Renal cortical epithelial cell (primary cell): ENCODE results near the gene CNMD. TPM values are rescaled to one million over a fixed set of nuclear protein-coding genes. Genes with fewer than 3 reads are reported as not detected.

Experiments
- DNase-seq: peaks from one replicate; pipeline ENCODE4 v3.0.0-alpha.2; 2011; ENCODE audit warnings: low read depth
- total RNA-seq: library from RNA; depleted of rRNA; stranded (reverse); fragments of >200 nt; gene quantifications from 2 replicates; pipeline ENCODE4 v1.2.3, GENCODE V29; 2014

Gene CNMD
- total RNA-seq, result not detected in 2 replicates

- DNase-seq, result no peak
Measured at GRCh38 chr13:52739468-52740071, at the start of gene CNMD. Gene CNMD, minus strand, starts transcription at chr13:52739820. Its CDS starts 119 bp downstream, at chr13:52739701.

DNA sequence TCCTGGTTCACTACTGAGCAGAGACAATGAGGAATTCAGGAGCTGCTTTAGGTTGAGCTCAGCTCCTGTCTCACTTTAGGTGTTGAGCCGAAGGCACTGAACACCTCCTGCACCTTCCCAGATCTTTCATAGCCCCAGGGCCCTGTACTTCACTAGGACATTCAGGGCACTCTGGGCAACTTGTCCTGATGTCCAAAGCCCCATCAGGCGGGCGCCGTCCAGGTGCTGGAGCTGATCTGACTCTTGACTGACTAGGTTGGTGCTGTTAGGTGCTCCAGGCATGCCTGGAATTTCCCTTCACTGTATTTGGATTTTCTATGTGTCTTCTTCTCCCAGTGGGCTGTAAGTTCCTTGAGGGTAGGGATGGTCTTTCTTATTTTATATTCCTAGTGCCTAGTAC, 48.4 kb upstream of the CNMD start:
- no peak for DNase-seq

GRCh38 chr13:52787235-52787634, 47.6 kb upstream of the CNMD start:
- no peak for DNase-seq

DNA sequence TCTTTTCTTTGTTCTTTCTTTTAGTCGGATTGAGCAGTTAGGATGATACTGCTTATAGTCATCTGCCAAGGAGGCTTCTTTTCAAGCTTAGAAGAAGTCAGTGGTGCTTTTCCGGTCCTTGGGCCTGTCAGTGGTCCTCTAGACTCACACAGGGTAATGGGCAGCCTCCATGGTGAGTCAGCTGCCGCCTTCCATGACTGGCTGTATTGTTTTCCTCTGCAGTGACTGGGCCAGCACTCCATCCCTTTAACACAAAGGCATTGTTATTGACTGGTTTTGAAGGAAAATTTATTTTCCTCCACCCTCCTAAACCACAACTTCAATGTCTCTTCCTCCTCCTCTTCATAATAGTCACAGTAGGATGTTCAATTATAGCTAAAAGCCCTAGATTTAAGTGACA, 47.1 kb upstream of the CNMD start:
- no peak for DNase-seq

DNA sequence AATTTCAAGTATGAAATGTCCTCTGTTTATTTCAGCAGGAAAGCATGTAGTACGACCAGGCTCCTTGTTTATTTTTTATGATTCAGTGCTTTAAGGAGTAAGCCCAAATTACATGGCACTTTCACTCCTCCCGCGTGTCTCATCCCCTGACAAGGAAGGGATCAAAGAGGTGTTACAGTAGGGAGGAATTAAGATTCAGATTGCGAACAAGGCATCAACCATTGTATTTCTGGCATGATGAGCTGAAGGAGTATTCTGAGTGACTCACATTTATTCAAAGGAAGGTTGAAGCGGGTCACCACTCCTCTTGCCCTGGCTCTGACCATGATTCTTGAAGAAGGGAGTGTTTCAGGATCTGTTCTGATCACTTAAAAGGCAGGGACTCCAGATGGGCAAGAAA, 46.1 kb upstream of the CNMD start:
- peak; percentile 56 for DNase-seq

GRCh38 chr13:52784591-52785340, 45.1 kb upstream of the CNMD start:
- no peak for DNase-seq

GRCh38 chr13:52783943-52784342, 44.3 kb upstream of the CNMD start:
- no peak for DNase-seq

DNA sequence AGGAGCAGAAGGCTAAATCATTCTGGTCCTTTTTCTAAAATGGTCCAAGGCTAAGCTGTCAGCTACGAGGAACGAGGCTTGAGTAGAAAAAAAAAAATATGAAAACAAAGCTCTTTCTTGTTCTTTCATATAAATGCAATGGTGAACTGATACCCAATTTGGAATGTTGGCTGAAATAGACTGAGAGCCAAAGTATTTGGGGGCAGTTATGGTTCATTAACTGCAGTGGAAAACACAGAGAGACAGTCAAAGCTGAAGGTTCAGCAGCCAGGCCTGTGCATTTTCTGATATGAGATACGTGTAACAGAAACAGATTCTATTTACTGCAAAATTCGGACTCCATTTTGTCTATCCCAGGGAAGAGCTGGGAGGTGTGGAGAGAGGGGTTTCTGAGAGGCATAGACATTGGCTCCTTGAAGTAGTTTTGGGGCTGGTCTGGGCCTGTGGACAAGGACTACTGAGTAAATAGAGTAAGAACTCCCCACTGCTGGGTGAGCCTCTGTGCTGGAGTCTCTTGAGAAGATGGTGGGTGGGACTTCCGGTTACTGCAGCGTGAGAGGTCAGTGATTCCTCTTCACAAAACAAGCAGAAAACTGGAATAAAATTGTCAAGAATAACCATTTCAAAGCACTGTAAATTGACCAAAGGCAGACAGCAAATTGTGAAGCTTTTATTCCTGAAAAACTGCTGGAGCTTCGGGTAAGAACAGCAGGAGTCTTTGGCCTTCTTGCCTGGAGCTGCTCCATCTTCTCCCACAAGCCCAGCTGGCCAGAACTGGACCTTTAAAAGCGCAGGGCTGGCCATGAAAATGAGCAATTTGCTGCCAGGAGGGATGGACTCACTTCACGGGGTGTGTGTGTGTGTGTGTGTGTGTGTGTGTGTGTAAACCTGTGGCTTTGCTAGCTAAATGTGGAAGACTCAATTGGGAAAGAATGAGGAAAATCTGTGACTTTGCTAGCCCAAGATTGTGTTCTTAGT, 43.1 kb upstream of the CNMD start:
- DNase-seq, result no peak

GRCh38 chr13:52780611-52781010, 41.0 kb upstream of the CNMD start:
- DNase-seq, result peak; percentile 48

GRCh38 chr13:52780092-52780491, 40.5 kb upstream of the CNMD start:
- no peak for DNase-seq

DNA sequence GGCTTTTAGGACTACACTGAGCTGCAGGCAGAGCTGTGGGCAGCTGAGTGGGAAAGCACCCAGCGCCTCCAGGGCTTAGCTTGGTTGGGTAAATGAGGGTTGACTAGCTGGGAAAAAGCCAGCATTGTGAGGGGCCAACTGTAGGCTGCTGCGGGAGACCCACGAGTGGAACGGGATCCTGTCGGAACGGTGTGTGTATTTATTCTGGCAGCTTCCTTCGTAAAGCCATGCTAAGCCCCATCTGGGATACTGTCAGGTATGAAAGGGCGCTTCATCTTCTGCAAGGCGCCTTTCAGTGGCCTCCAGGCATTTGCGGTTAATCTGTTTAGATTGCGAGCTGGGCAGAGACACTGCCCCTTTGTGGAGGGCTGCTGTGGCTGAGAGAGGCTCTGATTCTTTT, 39.5 kb upstream of the CNMD start:
- DNase-seq, result no peak

GRCh38 chr13:52776726-52777125, 37.1 kb upstream of the CNMD start:
- no peak for DNase-seq

DNA sequence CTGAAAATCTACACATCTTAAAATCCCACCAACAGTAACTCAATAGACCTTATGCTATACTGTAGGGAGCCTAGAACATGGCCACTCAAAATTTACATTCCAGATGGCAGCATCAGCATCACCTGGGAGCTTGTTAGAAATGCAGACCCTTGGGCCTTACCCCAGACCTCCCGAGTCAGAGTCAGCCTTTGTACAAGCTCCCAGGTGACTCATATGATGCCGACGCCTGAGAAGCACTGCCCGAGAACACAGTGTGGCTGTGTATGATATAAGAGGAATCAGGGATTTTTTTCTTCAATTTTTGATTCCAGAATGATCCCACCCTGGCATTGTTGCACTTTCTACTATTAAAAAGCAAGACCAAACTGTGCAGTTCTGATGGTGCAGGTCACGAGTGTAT, 35.9 kb upstream of the CNMD start:
- no peak for DNase-seq

DNA sequence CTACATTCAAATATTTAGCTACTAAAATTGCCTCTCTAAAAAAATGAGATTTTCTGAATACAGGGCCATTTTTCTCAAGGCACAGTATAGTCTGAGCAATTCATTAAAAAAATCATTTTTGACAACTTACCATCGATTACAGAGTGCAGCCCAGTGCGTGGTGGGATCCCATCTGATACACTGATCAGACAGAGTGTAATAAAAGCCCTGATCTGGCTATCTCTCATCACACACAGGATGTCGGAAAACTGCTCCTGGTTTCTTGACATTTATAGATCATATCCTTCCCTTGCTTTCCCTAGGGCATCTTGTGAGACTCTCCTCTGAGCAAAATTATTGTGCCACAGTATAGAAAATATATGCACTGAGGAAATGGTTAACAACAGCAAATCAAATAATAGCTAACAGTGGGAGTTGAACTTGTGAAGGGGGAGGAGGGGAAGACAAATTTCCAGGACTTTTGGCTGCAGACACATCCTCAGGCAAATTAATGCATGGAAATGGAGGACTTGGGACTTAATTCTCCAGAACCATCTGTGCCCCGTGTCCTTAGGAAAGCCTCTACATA, 28.4 kb upstream of the CNMD start:
- no peak for DNase-seq

GRCh38 chr13:52765611-52766390, 26.2 kb upstream of the CNMD start:
- no peak for DNase-seq

DNA sequence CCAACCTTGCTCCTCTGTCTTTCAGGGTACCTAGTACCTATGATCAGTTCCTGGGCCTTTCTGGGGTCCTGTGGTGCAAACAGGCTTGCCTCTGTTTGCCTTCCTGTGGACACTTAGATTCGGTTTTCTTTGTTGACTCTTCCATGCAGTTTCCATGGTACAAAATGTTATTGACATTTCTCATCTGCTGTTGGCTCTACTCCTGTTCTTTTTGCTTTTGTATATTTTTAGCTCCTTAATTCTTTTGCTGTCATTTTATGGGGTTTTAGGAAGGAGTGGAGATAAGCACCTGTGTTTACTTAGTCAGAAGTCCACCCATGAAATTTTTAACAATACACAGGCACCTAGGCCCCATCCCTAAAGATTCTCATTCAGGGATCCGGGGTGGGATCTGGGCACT, 20.5 kb upstream of the CNMD start:
- DNase-seq, result no peak

- no peak for DNase-seq
Measured at GRCh38 chr13:52758114-52758513, 18.5 kb upstream of the CNMD start.

DNA sequence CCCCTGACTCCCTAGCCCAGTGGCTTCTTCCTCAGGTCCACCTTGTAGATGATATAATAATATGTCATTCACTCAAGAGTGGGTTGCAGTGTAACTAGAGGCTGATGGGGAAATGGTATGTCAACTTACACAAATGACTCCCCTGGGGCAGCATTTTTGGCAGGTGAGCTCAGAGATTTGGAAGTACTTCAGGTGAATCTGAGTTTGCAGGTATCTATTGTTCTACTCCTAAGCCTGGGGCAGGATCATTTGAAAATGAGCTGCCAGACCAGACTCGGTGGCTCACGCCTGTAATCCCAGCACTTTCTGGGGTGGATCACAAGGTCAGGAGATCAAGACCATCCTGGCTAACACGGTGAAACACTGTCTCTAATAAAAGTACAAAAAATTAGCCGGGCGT, 11.6 kb upstream of the CNMD start:
- no peak for DNase-seq

GRCh38 chr13:52750713-52751112, 11.1 kb upstream of the CNMD start:
- DNase-seq, result no peak

- no peak for DNase-seq
Measured at GRCh38 chr13:52749419-52749818, 9.8 kb upstream of the CNMD start.

- no peak for DNase-seq
Measured at GRCh38 chr13:52746141-52746540, 6.5 kb upstream of the CNMD start.
